Placental pericyte (primary cell): ENCODE data around the gene CD300LB. TPM values are rescaled to one million over a fixed set of nuclear protein-coding genes. Genes with fewer than 3 reads are reported as not detected.

ENCODE experiments used
- total RNA-seq: library from RNA; depleted of rRNA; stranded (reverse); fragments of >200 nt; gene quantifications from 2 replicates; pipeline ENCODE4 v1.2.3, GENCODE V29; 2012

Gene CD300LB
- total RNA-seq, result not detected in 2 replicates

DNA sequence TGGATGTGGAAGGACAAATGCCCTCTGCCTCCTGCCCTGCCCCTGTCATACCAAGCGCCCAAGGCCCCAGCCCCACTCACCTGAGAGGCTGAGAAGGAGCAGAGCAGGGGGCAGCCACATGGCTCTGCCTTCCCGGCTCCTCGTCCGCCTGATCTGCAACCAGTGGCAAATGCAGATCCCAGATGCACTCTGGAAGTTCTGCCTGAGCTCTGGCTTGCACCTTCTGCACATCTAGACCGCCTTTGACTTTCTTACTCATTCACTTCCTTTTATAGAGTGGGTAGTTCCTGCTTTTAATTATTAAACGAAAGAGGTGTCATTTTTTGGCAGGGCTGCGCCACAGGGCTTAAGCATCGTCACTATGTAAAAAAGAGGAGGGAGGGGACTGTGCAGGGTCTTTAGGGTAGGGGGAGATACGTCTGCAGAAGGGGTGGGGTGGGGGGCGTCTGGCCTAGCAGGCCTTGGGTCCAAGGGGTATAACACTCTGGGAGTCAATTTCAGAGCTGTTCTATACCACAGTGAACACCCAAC lies at the start of gene CD300LB:
Gene CD300LB (minus strand): TSS at position 245 of the 531 bp plus-strand sequence. CDS start 125 bp downstream, at position 120.

DNA sequence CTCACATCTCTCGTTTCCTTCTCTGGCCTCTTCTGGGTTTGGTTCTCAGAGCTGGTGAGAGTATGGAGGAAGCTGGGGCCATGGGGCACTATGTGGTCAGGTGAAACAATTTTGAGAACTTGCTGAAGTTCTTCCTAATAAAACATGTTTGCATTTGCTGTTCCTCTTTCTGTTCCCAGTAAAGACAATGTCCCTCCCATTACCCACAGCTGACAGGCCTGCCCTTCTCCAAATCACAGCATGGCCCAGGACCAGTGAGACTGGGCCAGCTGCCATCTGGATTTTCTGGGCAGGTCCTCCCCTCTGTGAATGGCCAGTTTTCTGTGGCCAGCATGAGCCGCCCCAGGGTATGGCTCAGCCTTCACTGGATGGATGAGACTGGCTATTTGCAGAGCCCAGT lies 36.1 kb upstream of the CD300LB start, which contains the start of gene CD300H:
Gene CD300H (minus strand): TSS at position 113 of the 400 bp plus-strand sequence.

DNA sequence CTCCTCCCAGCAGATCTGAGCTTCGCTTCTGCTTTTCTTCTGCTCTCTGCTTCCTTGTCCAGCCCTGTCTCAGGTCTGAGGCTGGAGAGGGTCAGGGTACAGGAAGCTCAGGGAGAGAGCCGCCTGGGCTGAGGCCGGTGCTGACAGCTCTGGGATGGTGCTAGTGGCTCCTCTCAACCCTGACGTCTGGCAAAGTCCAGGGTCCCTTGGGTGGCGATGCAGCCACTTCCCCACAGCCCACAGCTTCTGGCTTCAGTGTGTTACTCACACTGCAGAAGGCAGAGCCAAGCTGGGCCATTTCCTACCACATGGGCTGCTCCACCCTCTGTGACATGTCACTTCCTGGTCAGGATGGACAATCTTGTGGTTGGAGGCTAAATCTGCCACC lies 14.6 kb upstream of the CD300LB start, which contains the start of gene CD300C:
Gene CD300C (minus strand): TSS at position 273 of the 388 bp plus-strand sequence. CDS start 333 bp downstream, outside the sequence.

Other genes starting within 250 kb of the CD300LB start
- gene KIF19, start 205.2 kb downstream of the CD300LB start, total RNA-seq, result not detected in 2 replicates
- not detected in 2 replicates for gene BTBD17, start 169.6 kb downstream of the CD300LB start, total RNA-seq
- not detected in 2 replicates for gene GPR142, start 164.0 kb downstream of the CD300LB start, total RNA-seq
- gene GPRC5C, start 99.4 kb downstream of the CD300LB start, total RNA-seq, result 0.72 and 8.3 TPM in 2 replicates
- not detected in 2 replicates for gene CD300A, start 64.8 kb downstream of the CD300LB start, total RNA-seq
- not detected in 2 replicates for gene CD300C, start 14.6 kb upstream of the CD300LB start, total RNA-seq
- gene CD300H, start 36.0 kb upstream of the CD300LB start, total RNA-seq, result not detected in 2 replicates
- not detected in 2 replicates for gene CD300LD, start 60.8 kb upstream of the CD300LB start, total RNA-seq
- not detected in 2 replicates for gene CD300E, start 92.3 kb upstream of the CD300LB start, total RNA-seq
- 0.29 TPM in 1 of 2 replicates, not detected in the other for gene CD300LF, start 181.4 kb upstream of the CD300LB start, total RNA-seq
- 0.29 TPM in 1 of 2 replicates, not detected in the other for gene RAB37, start 205.8 kb upstream of the CD300LB start, total RNA-seq
- 37.5 and 101 TPM in 2 replicates for gene NHERF1, start 217.2 kb upstream of the CD300LB start, total RNA-seq
- 27.2 and 53.8 TPM in 2 replicates for gene NAT9, start 244.9 kb upstream of the CD300LB start, total RNA-seq